HG02884 (cell line): Measurements from ENCODE around the gene NUP153.
A peak's percentile ranks its signal among the peaks of the same experiment; 100 is the strongest.
"Not testable (repeated sequence)": the region's sequence is repeated elsewhere in the genome, so short reads cannot be mapped to it uniquely, and the experiment has no call there.

ENCODE experiments used
- ATAC-seq: cut with Tn5 transposase; IDR thresholded peaks from one replicate; pipeline ENCODE4 v1.9.1; 2021; ENCODE audit warnings: mild to moderate bottlenecking, moderate library complexity; ENCODE audit not compliant: unreplicated experiment

The NUP153 gene

GRCh38 chr6:17615794-17616193 lies 90.9 kb downstream of the NUP153 start:
- no peak for ATAC-seq

- no peak for ATAC-seq
Observed at GRCh38 chr6:17612048-17612447, 94.7 kb downstream of the NUP153 start.

- no peak for ATAC-seq
Observed at GRCh38 chr6:17610835-17611234, 95.9 kb downstream of the NUP153 start.

GRCh38 chr6:17606606-17607005 lies 100.1 kb downstream of the NUP153 start:
- no peak for ATAC-seq

GRCh38 chr6:17602888-17603287 lies 103.8 kb downstream of the NUP153 start:
- no peak for ATAC-seq

GRCh38 chr6:17601386-17601703 lies 105.4 kb downstream of the NUP153 start:
- ATAC-seq: no peak

GRCh38 chr6:17600527-17601385 lies 106.0 kb downstream of the NUP153 start:
- ATAC-seq: peak; percentile 41

- peak; percentile 88 for ATAC-seq
Observed at GRCh38 chr6:17599877-17600526, 106.7 kb downstream of the NUP153 start, which contains the start of gene FAM8A1. FAM8A1 (plus strand) TSS chr6:17600302; CDS start chr6:17600410, 108 bp downstream.

- ATAC-seq: no peak
Observed at GRCh38 chr6:17596085-17596484, 110.6 kb downstream of the NUP153 start.

- no peak for ATAC-seq
Observed at GRCh38 chr6:17593246-17593645, 113.5 kb downstream of the NUP153 start.

- no peak for ATAC-seq
Observed at GRCh38 chr6:17591287-17591686, 115.4 kb downstream of the NUP153 start.

- peak; percentile 70 for ATAC-seq
Observed at GRCh38 chr6:17589406-17590096, 117.2 kb downstream of the NUP153 start.

GRCh38 chr6:17588011-17588410 lies 118.7 kb downstream of the NUP153 start:
- no peak for ATAC-seq

GRCh38 chr6:17586623-17587022 lies 120.1 kb downstream of the NUP153 start:
- not testable (repeated sequence) for ATAC-seq

GRCh38 chr6:17585766-17586490 lies 120.8 kb downstream of the NUP153 start:
- no peak for ATAC-seq

- peak; percentile 53 for ATAC-seq
Observed at GRCh38 chr6:17584241-17584803, 122.4 kb downstream of the NUP153 start.

- ATAC-seq: no peak
Observed at GRCh38 chr6:17583811-17584210, 122.9 kb downstream of the NUP153 start.

- ATAC-seq: not testable (repeated sequence)
Observed at GRCh38 chr6:17581282-17581681, 125.4 kb downstream of the NUP153 start.

- no peak for ATAC-seq
Observed at GRCh38 chr6:17580518-17581048, 126.1 kb downstream of the NUP153 start.

GRCh38 chr6:17577059-17577458 lies 129.7 kb downstream of the NUP153 start:
- no peak for ATAC-seq
